Measurements from ENCODE around the gene GRB10. TPM values are rescaled to one million over a fixed set of nuclear protein-coding genes. Genes with fewer than 3 reads are reported as not detected.

GRB10 gene
- total RNA-seq, 2 experiments from 2014 or later = 0.42 to 0.78 TPM

DNA sequence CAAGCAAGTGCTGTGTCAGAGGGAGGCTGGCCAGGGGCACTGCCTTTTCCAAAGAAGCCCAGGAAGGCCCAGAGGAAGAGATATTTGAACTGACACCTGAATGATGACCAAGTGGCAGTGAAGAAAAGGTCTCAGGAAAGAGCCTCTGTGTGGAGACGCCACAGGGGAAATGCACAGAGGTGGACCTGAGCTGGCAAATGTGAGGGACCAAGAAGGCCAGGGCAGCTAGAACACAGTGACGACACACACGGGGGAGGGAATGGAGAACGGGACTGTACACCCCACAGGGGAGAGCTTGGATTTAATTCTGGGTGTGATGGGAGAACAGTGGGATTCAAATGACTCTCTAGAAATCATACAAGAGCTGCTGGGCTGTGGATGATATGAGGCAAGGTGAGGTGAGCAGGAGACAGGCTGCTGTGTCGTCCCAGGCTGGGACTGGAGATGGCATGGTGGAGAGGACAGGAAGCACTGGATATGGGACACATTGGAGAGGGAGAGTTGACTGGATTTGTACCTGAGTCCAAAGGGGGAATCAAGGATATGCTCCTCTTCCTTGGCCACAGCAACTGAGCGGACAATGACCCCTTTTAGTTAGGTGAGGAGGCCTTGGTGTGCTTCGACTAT is 133.3 kb downstream of the GRB10 start:
- CTCF ChIA-PET = no interaction called here
- POLR2A ChIA-PET = no interaction called here

DNA sequence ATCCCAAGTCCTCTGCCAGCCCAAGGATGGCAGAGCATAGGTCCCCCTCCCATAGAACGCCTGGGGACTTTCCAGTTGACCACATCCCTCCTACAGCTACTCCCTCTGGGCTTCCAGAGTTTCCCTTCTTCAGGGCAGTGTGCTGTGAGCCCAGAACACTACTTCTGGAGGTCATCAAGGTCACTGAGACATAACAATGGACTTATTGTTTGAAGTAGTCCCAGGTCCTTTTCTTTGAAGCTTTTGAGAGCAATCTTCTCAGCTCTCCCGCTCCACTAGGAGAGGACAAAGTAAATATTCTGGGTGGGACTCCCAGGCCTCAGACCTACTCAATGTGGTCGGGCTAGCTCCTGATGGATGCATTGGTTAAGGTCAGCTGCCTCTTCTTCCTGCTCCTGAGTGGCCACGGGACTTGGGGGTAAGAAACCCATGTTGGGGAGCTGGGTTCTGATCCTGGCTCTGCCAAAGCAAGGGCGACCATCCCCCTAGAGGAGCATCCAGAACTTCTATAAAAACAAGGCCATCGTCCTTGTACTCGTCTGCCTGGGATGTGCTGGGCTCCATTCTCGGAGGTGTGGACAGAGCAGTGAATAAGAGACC is 134.0 kb downstream of the GRB10 start:
- POLR2A ChIA-PET = no interaction called here

DNA sequence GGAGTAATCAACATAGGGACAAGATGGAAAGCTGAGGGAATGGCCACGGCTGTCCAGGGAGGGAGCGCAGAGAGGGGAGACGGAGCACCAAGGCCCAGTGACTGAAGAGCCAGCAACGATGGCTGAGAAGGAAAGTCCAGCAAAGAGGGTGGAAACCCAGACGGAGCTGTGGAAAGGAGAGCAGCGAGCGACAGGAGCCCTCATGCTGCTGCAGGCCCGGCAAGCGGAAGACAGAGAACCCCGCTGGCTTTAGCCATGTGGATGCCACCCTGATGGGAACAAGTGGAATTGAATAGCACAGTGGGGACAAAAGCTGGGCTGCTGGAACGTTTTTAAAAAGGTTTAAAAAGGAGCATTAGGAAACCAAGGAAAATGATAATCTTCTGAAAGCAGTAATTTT is 134.6 kb downstream of the GRB10 start:
- ChIA-PET POLR2A (no interaction called here), CTCF (interaction anchor here (0.9 kb wide), 1 partner anchor 9 kb away, joined by 3 read pairs; no protein-coding TSS in a partner anchor)

More for the DNA sequence above, 134.0 kb downstream of the GRB10 start:
- CTCF ChIA-PET = interaction anchor here (0.9 kb wide), 1 partner anchor 8 kb away, joined by 3 read pairs; no protein-coding TSS in a partner anchor

DNA sequence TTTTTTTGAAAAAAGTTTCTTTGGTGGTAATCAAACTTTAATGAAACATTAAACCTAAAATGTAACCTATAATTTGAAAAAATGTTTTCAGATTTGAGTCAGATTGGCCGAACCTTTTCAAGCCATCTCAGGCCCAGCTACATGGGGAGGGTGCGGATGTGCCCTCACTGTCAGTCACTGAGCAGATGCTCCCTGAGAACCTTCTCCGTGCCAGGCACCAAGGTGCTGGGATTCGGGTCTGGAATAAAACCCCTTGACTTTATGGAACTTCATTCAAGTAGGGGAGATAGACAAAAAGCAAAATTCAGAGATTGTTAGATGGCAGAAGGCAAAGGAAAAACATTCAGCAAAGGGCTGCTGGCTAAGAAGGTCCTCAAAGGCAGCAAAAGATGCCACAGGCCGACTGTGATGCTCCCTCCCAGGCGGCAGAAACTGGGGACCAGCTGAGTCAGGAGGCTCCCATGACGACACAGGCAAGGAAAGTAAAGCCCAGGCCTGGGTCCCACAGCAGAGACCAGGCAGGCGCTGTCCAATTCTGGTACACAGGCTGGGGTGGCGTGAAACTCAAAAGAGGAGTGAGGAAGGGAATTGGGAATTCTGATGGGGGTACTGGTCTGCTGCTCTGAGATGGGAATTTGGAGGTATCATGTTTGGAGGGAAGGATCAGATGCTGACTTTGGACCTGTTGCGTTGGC is 135.3 kb downstream of the GRB10 start:
- CTCF ChIA-PET = interaction anchor here (0.9 kb wide), 1 partner anchor 9 kb away, joined by 3 read pairs; no protein-coding TSS in a partner anchor
- POLR2A ChIA-PET = no interaction called here

DNA sequence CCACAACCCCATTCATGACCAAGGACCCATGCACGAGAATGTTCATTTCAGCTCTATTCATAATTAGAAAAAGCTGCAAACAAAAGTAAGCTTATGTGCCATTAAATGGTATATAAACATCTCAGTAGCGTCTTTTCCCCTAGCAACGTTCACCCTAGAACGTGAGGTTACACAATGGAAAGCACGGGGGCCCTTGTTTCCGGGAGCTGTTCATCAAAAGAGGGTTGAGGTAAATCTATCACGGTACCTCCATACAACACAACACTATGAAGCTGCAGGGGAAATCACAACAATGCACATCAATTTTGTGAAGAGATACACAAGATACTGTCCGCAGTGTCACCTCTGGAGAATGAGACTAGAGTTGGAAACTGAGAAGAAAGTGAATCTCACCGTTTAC is 136.6 kb downstream of the GRB10 start:
- ChIA-PET CTCF (interaction anchor here (1.1 to 1.5 kb wide), 2 partner anchors 12 to 15 kb away, joined by 3 to 5 read pairs; no protein-coding TSS in a partner anchor), POLR2A (no interaction called here)

DNA sequence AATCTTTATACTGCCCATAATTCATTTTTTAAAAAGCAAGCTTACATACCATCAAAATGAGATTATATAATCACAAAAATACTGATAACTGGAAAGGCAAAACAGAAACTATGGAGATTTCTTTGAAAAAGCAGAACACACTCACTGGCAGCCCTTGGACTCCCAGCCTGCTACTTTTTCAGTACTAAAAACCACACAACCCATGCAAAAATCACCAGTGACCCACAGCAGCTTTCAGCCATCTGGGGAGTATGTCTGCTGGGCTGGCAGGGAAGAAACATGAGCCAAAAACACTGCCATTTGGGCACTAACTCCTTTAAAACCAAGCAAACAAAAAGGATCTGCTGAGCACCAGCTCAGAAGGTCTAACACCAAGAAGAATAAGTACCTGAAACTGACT is 137.5 kb downstream of the GRB10 start:
- POLR2A ChIA-PET = no interaction called here
- CTCF ChIA-PET = interaction anchor here (1.5 kb wide), 1 partner anchor 12 kb away, joined by 5 read pairs; no protein-coding TSS in a partner anchor

DNA sequence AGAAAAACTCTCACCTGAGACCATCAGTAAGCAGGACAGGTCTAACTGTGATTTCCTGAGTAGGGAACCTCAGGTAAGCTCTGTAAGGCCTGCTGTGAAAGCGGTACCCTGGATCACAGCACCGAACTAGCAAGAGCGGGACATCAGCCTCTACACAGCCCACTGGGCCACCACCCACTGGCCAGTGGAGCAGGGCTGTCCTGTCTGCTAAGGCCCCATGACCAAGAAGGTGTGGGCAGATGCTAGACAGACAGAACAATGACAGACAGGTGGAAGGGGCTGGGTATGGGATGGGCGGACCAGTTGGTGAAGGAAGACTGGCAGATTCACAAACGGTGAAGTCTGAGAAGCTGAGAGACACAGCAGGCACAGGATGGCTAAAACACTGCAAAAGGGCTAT is 138.1 kb downstream of the GRB10 start:
- CTCF ChIA-PET = no interaction called here
- POLR2A ChIA-PET = no interaction called here

DNA sequence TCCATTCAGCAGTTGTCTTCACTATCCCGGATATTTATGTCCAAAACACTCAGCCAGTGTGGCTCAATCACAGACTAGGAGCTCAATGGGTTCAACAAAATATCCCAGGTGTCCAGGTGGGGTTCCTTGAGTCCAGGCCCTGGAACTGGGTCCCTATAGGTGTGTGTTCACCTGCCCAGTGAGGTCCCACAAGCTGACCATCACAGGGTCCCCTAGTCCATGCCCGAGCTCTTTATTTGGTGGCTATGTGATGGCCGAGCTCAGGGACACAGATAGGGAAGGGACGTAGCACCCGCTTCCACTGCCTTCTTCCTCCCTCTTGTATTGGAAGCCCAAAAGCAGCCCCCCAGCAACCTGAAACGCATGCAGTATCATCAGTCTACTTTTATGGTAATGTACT is 138.6 kb downstream of the GRB10 start:
- POLR2A ChIA-PET = no interaction called here
- CTCF ChIA-PET = no interaction called here

DNA sequence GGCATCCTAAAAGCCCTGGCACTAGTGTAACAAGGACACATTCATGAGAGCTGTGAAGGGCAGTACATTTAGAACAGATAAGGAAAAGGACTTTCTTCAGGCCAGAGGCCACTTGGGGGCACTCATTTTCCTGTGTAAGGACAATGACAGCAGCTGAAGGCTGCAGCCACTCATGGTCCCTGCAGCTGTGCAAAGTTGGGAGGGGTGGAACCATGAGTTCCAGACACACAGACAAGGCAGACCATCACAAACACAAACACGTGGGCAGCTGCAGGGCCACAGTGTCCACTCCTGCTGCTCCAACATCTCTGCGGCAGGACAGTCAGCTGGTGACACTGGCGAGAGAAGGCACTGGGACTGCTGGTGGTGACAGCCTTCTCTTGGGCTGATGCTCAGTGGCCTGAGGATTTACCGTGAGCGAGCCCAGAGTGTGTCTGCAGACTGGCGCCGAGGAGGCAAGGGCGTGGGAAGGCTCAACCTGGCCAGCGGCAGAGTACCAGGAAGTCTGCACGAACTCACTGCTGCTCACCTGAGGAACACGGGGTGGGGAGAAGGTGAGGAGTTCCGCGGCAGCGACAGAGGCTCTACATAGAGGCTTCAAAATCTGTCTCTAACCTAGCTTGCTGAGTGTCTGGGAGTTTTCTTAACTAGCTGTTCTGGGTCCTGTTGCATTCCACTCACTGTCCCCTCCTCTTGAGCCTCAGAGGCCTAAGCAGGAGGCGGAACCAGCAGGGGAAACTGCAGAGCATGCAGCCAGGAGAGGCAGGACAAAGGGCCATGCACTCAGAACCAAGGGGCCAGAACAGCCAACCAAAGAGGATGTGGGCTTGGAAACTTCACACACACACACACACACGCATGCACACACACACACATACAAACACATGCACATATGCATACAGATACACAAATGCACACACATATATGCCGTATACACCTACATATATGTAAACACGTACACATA is 141.0 kb downstream of the GRB10 start:
- CTCF ChIA-PET = interaction anchor here (1.3 kb wide), 1 partner anchor 38 kb away, joined by 5 read pairs; no protein-coding TSS in a partner anchor
- POLR2A ChIA-PET = no interaction called here

DNA sequence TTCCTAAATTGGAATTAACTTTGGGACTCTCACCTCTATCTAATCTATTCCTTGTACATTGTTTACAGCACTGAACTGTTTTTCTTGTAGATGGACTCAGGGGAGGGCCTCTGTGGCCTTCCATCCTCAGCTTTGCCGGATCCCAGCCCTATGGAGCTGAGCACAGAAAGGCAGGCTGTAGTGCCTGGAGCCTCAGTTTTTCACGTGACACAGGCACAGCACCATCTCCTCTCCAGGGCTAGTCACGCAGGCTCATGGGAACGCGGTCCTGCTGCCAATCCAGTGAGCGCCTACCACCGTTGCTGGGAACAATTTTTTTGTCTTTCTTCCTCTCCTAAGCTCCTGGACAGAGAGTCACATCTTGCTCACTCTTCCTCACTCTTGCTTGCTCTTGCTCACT is 141.9 kb downstream of the GRB10 start:
- ChIA-PET CTCF (interaction anchor here (1.3 kb wide), 1 partner anchor 39 kb away, joined by 5 read pairs; no protein-coding TSS in a partner anchor), POLR2A (no interaction called here)

DNA sequence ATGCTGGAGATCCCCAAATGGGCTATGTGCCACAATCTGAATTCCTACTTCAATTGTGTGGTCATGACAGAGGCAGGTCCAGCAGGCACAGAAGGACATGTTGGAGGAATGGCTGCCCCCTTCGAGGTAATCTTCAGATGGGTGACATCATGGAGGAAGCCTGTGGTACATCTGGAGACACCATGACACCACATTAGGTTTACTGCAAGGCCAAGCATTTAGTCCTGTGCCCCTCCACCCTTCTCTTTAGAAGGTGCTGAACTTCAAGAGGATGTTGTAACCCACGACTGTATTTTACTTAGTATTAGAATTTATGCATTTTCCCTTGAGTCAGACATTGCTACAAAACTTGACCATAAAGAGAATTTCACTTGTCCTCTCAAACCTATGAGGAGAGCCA is 142.4 kb downstream of the GRB10 start:
- ChIA-PET POLR2A (no interaction called here), CTCF (no interaction called here)

DNA sequence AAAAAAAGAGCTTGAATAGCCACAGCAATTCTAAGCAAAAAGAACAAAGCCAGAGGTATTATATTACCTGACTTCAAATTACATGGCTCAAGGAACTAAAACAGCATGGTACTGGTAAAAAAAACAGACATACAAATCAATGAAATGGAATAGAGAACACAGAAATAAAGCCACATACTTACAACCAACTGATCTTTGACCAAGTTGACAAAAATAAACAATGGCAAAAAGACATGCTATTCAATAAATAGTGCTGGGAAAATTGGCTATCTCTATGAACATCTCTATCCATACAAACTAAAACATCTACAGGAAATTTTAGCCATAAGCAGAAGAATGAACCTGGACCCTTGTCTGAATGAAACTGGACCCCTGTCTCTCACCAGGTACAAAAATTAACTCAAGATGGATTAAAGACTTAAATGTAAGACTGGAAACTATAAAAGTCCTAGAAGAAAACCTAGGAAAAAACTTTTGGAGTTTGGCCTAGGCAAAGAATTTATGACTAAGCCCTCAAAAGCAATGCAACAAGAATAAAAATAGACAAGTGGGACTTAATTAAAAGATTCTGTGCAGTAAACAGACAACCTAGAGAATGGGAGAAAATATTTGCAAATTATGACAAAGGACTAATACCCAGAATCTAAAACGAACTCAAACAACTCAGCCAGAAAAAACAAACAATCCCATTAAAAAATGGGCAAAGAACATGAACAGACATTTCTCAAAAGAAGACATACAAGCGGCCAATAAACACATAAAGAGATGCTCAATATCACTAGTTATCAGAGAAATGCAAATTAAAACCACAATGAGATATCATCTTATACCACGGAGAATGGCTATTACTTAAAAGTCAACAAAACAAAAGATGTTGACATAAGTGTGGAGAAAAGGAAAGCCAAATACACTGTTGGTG is 144.7 kb downstream of the GRB10 start:
- POLR2A ChIA-PET = no interaction called here
- CTCF ChIA-PET = no interaction called here

DNA sequence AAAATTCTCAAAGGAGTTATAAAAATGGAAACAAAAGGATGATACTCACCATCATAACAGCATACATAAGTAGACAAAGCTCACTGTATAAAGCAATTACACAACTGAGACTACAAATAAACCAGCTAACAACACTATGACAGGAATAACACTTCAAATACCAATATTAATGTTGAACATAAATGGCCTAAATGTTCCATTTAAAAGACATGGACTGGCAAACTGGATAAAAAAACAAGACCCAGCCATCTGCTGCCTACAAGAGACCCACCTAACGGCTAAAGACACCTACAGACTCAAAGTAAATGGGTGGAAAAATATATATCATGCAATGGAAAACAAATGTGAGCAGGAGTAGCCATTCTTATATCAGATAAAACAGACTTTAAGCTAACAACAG is 148.3 kb downstream of the GRB10 start:
- CTCF ChIA-PET = interaction anchor here (1.3 to 1.5 kb wide), 2 partner anchors 8 to 11 kb away, joined by 3 to 5 read pairs; no protein-coding TSS in a partner anchor
- POLR2A ChIA-PET = no interaction called here

DNA sequence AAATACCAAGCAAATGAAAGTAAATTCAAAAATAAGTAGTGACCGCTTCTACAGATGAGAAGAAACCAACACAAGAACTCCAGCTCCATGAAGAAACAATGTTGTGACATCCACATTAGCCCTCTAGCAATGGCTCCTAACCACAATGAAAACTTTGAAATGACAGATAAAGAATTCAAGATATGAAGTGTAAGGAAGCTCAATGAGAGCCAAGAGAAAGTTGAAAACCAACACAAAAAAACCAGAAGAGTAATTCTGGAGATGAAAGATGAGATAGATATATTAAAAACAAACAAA is 149.3 kb downstream of the GRB10 start:
- ChIA-PET POLR2A (no interaction called here), CTCF (interaction anchor here (0.6 to 4.4 kb wide), 8 partner anchors 12 to 541 kb away, joined by 3 to 24 read pairs (median 4); no protein-coding TSS in a partner anchor)

DNA sequence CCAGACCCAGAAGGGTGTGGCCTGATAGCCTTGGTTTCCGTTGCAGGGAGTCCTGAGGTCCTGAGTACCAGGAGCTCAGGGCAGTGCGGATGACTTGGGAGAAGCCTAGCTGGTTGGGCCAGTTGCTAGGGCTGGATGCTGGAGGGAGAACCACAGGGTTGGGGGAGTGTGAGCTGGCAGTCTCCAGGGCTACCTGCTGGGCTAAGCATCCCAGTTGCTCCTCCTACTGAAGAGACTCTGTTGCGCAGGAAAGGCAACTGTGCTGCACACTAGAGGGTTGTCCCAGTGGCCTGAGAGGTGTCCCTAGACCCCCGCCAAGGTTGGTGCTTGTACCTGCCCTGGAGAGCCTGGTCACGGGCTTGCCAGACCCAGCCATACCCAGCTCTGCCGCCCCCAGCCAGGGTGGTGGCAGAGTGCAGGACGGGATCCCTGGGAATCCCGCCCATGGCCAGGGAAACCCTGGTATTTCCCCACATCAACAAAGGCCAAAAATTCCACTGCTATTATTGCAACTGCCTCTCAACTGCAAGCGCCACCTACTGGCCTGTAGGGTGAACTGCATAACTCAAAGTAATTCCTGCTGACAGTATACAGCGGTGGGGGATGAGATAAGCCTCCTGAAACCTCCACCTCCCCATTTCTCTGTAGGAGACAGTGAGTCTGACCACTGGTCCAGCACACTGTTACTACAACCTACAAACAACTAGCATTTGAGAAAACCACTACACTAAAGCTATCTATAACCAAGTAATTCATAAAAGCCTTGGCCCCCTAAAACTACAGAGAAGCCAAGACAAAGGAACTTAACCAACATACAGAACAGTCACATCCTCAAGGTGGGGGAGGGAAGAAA is 149.9 kb downstream of the GRB10 start:
- CTCF ChIA-PET = interaction anchor here (0.6 to 4.4 kb wide), 8 partner anchors 13 to 540 kb away, joined by 3 to 24 read pairs (median 4); no protein-coding TSS in a partner anchor

DNA sequence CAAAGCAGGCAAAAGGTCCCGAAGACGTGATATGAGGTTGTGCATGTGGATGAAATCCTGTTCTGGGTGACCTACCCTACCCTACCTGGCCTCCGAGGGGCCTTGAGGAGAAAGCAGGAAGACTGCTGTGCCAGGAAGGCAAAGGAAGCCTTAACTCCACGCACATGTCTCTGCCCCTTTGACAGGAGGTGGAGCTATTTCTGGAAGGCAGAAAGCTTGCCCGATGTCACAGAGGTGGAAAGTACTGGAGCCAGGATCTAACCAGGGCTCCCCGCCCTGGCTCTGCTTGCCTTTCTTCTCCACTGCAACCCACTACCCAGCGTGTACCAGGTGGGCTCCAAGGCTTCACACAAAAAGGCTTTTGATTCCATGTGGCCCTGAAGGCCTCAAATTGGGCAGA is 151.1 kb downstream of the GRB10 start:
- ChIA-PET POLR2A (no interaction called here), CTCF (interaction anchor here (4.4 kb wide), 1 partner anchor 164 kb away, joined by 24 read pairs; no protein-coding TSS in a partner anchor)

More for the DNA sequence above, 149.9 kb downstream of the GRB10 start:
- POLR2A ChIA-PET = no interaction called here

DNA sequence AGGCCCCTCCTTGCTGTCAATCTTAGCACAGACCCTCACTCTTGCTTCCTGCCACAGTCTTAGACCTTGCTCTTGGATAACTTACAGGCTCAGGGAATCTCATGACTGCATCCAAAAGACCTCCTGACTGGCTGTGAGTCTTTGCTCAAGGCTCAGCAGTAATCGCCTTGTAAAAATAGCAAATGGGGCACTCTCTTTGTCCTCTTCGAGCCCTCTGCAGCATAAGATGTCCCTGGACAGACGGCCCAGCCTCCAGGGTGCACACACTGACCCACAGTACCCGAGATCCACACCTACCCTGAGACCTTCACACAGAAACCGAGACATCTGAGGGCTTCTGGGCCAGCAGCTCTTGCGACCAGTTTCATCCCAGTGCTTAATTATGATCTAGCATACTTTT is 151.6 kb downstream of the GRB10 start:
- POLR2A ChIA-PET = no interaction called here
- CTCF ChIA-PET = interaction anchor here (4.4 kb wide), 1 partner anchor 164 kb away, joined by 24 read pairs; no protein-coding TSS in a partner anchor

Data from activated CD8-positive, alpha-beta memory T cell treated with anti-CD3 and anti-CD28 coated beads for 36 hours (primary cell).